ENCODE results near the gene CSNK2A2. TPM values are rescaled to one million over a fixed set of nuclear protein-coding genes. Genes with fewer than 3 reads are reported as not detected.

The CSNK2A2 gene
- total RNA-seq, 2 experiments from 2014 or later, result 86.0 to 86.7 TPM

GRCh38 chr16:58157951-58158540 is 39.9 kb downstream of the CSNK2A2 start:
- intact Hi-C loops (cut with micrococcal nuclease), result no loop called here
- Mint-ChIP-seq H3K27ac (no peak overlapping the region), H3K4me3 (no peak overlapping the region)

GRCh38 chr16:58157239-58157638 is 40.7 kb downstream of the CSNK2A2 start:
- H3K4me3 Mint-ChIP-seq, result no peak overlapping the region
- H3K27ac Mint-ChIP-seq, result no peak overlapping the region
- H3K36me3 Mint-ChIP-seq (ENCODE audit: low read depth), result peaks cover 7% of the 10 kb centered on the region
- no peaks in the 10 kb centered on the region for H3K27me3 Mint-ChIP-seq (ENCODE audit: low read depth)
- no peak for DNase-seq
- intact Hi-C loops (cut with micrococcal nuclease), result no loop called here
- CTCF ChIA-PET, result interaction anchor here (0.6 kb wide), 1 partner anchor 150 kb away, joined by 6 read pairs; no protein-coding TSS in a partner anchor
- no peaks in the 10 kb centered on the region for H3K9me3 Mint-ChIP-seq
- peaks cover 2% of the 10 kb centered on the region for H3K4me1 Mint-ChIP-seq (ENCODE audit: low read depth)

More at GRCh38 chr16:58157951-58158540, 39.9 kb downstream of the CSNK2A2 start:
- Mint-ChIP-seq H3K27me3 (ENCODE audit: low read depth) (no peaks in the 10 kb centered on the region), H3K36me3 (ENCODE audit: low read depth) (peaks cover 12% of the 10 kb centered on the region), H3K4me1 (ENCODE audit: low read depth) (peaks cover 2% of the 10 kb centered on the region), H3K9me3 (no peaks in the 10 kb centered on the region)
- CTCF ChIA-PET, result interaction anchor here (0.6 kb wide), 1 partner anchor 150 kb away, joined by 6 read pairs; no protein-coding TSS in a partner anchor
- DNase-seq, result no peak

GRCh38 chr16:58155839-58156238 is 42.1 kb downstream of the CSNK2A2 start:
- H3K4me3 Mint-ChIP-seq, result no peak overlapping the region
- no peak for DNase-seq
- CTCF ChIA-PET, result no interaction called here
- H3K4me1 Mint-ChIP-seq (ENCODE audit: low read depth), result peaks cover 2% of the 10 kb centered on the region
- H3K27me3 Mint-ChIP-seq (ENCODE audit: low read depth), result no peaks in the 10 kb centered on the region
- H3K27ac Mint-ChIP-seq, result no peak overlapping the region
- H3K36me3 Mint-ChIP-seq (ENCODE audit: low read depth), result peaks cover 7% of the 10 kb centered on the region
- intact Hi-C loops (cut with micrococcal nuclease), result no loop called here
- no peaks in the 10 kb centered on the region for H3K9me3 Mint-ChIP-seq

GRCh38 chr16:58154345-58154744 is 43.6 kb downstream of the CSNK2A2 start:
- no peak overlapping the region for H3K4me3 Mint-ChIP-seq
- no peaks in the 10 kb centered on the region for H3K9me3 Mint-ChIP-seq
- H3K4me1 Mint-ChIP-seq (ENCODE audit: low read depth), result peaks cover 2% of the 10 kb centered on the region
- intact Hi-C loops (cut with micrococcal nuclease), result no loop called here
- DNase-seq, result no peak
- H3K27me3 Mint-ChIP-seq (ENCODE audit: low read depth), result no peaks in the 10 kb centered on the region
- peaks cover 7% of the 10 kb centered on the region for H3K36me3 Mint-ChIP-seq (ENCODE audit: low read depth)
- H3K27ac Mint-ChIP-seq, result no peak overlapping the region
- CTCF ChIA-PET, result interaction anchor here (0.5 kb wide), 1 partner anchor 299 kb away, joined by 3 read pairs; no protein-coding TSS in a partner anchor

- Mint-ChIP-seq H3K27ac (no peak overlapping the region), H3K27me3 (ENCODE audit: low read depth) (no peaks in the 10 kb centered on the region), H3K36me3 (ENCODE audit: low read depth) (no peaks in the 10 kb centered on the region), H3K9me3 (no peaks in the 10 kb centered on the region), H3K4me3 (no peak overlapping the region), H3K4me1 (ENCODE audit: low read depth) (peaks cover 2% of the 10 kb centered on the region)
- CTCF ChIA-PET, result interaction anchor here (0.7 kb wide), 2 partner anchors 34 to 124 kb away, joined by 3 read pairs; no protein-coding TSS in a partner anchor
- no peak for DNase-seq
- intact Hi-C loops (cut with micrococcal nuclease), result no loop called here
Observed at GRCh38 chr16:58152246-58152868, 45.5 kb downstream of the CSNK2A2 start.

GRCh38 chr16:58148526-58148925 is 49.4 kb downstream of the CSNK2A2 start:
- no peak overlapping the region for H3K4me3 Mint-ChIP-seq
- CTCF ChIA-PET, result interaction anchor here (0.6 kb wide), 1 partner anchor 50 kb away, joined by 3 read pairs; no protein-coding TSS in a partner anchor
- intact Hi-C loops (cut with micrococcal nuclease), result no loop called here

GRCh38 chr16:58148099-58148498 is 49.8 kb downstream of the CSNK2A2 start:
- H3K4me3 Mint-ChIP-seq, result no peak overlapping the region
- H3K27ac Mint-ChIP-seq, result no peak overlapping the region
- no peaks in the 10 kb centered on the region for H3K9me3 Mint-ChIP-seq
- CTCF ChIA-PET, result interaction anchor here (0.6 kb wide), 1 partner anchor 49 kb away, joined by 3 read pairs; no protein-coding TSS in a partner anchor
- intact Hi-C loops (cut with micrococcal nuclease), result no loop called here
- H3K4me1 Mint-ChIP-seq (ENCODE audit: low read depth), result no peaks in the 10 kb centered on the region
- no peaks in the 10 kb centered on the region for H3K27me3 Mint-ChIP-seq (ENCODE audit: low read depth)
- DNase-seq, result no peak
- H3K36me3 Mint-ChIP-seq (ENCODE audit: low read depth), result no peaks in the 10 kb centered on the region

More at GRCh38 chr16:58148526-58148925, 49.4 kb downstream of the CSNK2A2 start:
- Mint-ChIP-seq H3K9me3 (no peaks in the 10 kb centered on the region), H3K27me3 (ENCODE audit: low read depth) (no peaks in the 10 kb centered on the region), H3K36me3 (ENCODE audit: low read depth) (no peaks in the 10 kb centered on the region), H3K27ac (no peak overlapping the region), H3K4me1 (ENCODE audit: low read depth) (no peaks in the 10 kb centered on the region)
- no peak for DNase-seq

- Mint-ChIP-seq H3K27me3 (ENCODE audit: low read depth) (no peaks in the 10 kb centered on the region), H3K27ac (no peak overlapping the region), H3K9me3 (peaks cover 14% of the 10 kb centered on the region), H3K4me1 (ENCODE audit: low read depth) (no peaks in the 10 kb centered on the region), H3K4me3 (no peak overlapping the region), H3K36me3 (ENCODE audit: low read depth) (peaks cover 25% of the 10 kb centered on the region)
- CTCF ChIA-PET, result no interaction called here
- no peak for DNase-seq
- intact Hi-C loops (cut with micrococcal nuclease), result no loop called here
Observed at GRCh38 chr16:58138852-58139251, 59.1 kb downstream of the CSNK2A2 start.

GRCh38 chr16:58137581-58137980 is 60.3 kb downstream of the CSNK2A2 start:
- intact Hi-C loops (cut with micrococcal nuclease), result no loop called here
- no peak overlapping the region for H3K27ac Mint-ChIP-seq
- H3K36me3 Mint-ChIP-seq (ENCODE audit: low read depth), result peaks cover 25% of the 10 kb centered on the region
- CTCF ChIA-PET, result interaction anchor here (0.6 to 1.2 kb wide), 4 partner anchors 12 to 678 kb away, joined by 3 to 4 read pairs (median 4); no protein-coding TSS in a partner anchor
- H3K4me3 Mint-ChIP-seq, result no peak overlapping the region
- no peaks in the 10 kb centered on the region for H3K4me1 Mint-ChIP-seq (ENCODE audit: low read depth)
- H3K9me3 Mint-ChIP-seq, result peaks cover 14% of the 10 kb centered on the region
- DNase-seq, result no peak
- H3K27me3 Mint-ChIP-seq (ENCODE audit: low read depth), result no peaks in the 10 kb centered on the region

- intact Hi-C loops (cut with micrococcal nuclease), result loop anchor here (1.0 to 10.0 kb wide), 18 partner anchors 48 to 829 kb away; partner anchors contain the start of genes CCDC102A, CIAPIN1, CNOT1 and COQ9
- DNase-seq, result peak; percentile 98
Observed at GRCh38 chr16:58129097-58129936, 68.6 kb downstream of the CSNK2A2 start, which contains the start of gene CFAP20. CFAP20 (minus strand) TSS chr16:58129381; CDS start chr16:58129115, 266 bp downstream.

GRCh38 chr16:58128711-58129096 is 69.2 kb downstream of the CSNK2A2 start:
- Mint-ChIP-seq H3K27me3 (ENCODE audit: low read depth) (no peaks in the 10 kb centered on the region), H3K4me3 (peak overlapping the region; percentile 96), H3K9me3 (no peaks in the 10 kb centered on the region), H3K4me1 (ENCODE audit: low read depth) (peaks cover 45% of the 10 kb centered on the region), H3K36me3 (ENCODE audit: low read depth) (no peaks in the 10 kb centered on the region), H3K27ac (peak overlapping the region; percentile 91)
- intact Hi-C loops (cut with micrococcal nuclease), result loop anchor here (1.0 to 10.0 kb wide), 18 partner anchors 49 to 828 kb away; partner anchors contain the start of genes CCDC102A, CIAPIN1, CNOT1 and COQ9
- DNase-seq, result no peak
- CTCF ChIA-PET, result interaction anchor here (0.6 to 1.9 kb wide), 6 partner anchors 8 to 56 kb away, joined by 3 to 6 read pairs (median 4); no protein-coding TSS in a partner anchor

More at GRCh38 chr16:58129097-58129936, 68.6 kb downstream of the CSNK2A2 start, which contains the start of gene CFAP20:
- Mint-ChIP-seq H3K27ac (peak within 1 kb of the TSS; percentile 91), H3K9me3 (no peaks in the 10 kb centered on the region), H3K36me3 (ENCODE audit: low read depth) (no peaks in the 10 kb centered on the region), H3K4me1 (ENCODE audit: low read depth) (peaks cover 40% of the 10 kb centered on the region), H3K27me3 (ENCODE audit: low read depth) (no peaks in the 10 kb centered on the region), H3K4me3 (peak within 1 kb of the TSS; percentile 96)
- CTCF ChIA-PET, result interaction anchor here (0.6 to 2.0 kb wide), 6 partner anchors 9 to 67 kb away, joined by 3 to 6 read pairs (median 4); no protein-coding TSS in a partner anchor
